Neutrophil (primary cell): Measurements from ENCODE around the gene CABLES2.

ENCODE experiments used
- H3K27ac ChIP-seq: fragments of 200-600 bp; sonication (generic); 2 replicates; pipeline ENCODE4 v1.5.1; 2016; ENCODE audit warnings: mild to moderate bottlenecking, moderate library complexity
- H3K27me3 ChIP-seq: fragments of 200-600 bp; sonication (generic); 2 replicates; pipeline ENCODE4 v1.6.0; 2016; ENCODE audit warnings: mild to moderate bottlenecking
- H3K36me3 ChIP-seq: fragments of 200-600 bp; sonication (generic); 2 replicates; pipeline ENCODE4 v1.5.1; 2017
- H3K4me1 ChIP-seq, 2 experiments: fragments of 200-600 bp in 1 of 2; sonication (generic) in 1 of 2; 1 replicate in 1 of 2; 2 replicates in 1 of 2; pipeline versions ENCODE4 v1.5.1 to v1.6.1; 2013 to 2016; ENCODE audit warnings: low read depth in 1 of 2, low read length in 1 of 2, mild to moderate bottlenecking in 1 of 2, moderate library complexity in 1 of 2; ENCODE audit not compliant: control insufficient read depth in 1 of 2, insufficient read depth in 1 of 2
- H3K4me3 ChIP-seq, 2 experiments: fragments of 200-600 bp in 1 of 2; sonication (generic) in 1 of 2; 1 replicate in 1 of 2; 2 replicates in 1 of 2; pipeline ENCODE4 v1.5.1; 2013 to 2016; ENCODE audit warnings: low read depth in 1 of 2, low read length in 1 of 2, mild to moderate bottlenecking in 1 of 2, moderate library complexity in 1 of 2
- H3K9me3 ChIP-seq: fragments of 200-600 bp; sonication (generic); 2 replicates; pipeline ENCODE4 v1.5.1; 2016
- CTCF ChIP-seq: fragments of 200-600 bp; sonication (generic); IDR thresholded peaks from 2 replicates; pipeline ENCODE4 v1.5.1; 2016; ENCODE audit warnings: antibody characterized with exemption

CABLES2 gene

DNA sequence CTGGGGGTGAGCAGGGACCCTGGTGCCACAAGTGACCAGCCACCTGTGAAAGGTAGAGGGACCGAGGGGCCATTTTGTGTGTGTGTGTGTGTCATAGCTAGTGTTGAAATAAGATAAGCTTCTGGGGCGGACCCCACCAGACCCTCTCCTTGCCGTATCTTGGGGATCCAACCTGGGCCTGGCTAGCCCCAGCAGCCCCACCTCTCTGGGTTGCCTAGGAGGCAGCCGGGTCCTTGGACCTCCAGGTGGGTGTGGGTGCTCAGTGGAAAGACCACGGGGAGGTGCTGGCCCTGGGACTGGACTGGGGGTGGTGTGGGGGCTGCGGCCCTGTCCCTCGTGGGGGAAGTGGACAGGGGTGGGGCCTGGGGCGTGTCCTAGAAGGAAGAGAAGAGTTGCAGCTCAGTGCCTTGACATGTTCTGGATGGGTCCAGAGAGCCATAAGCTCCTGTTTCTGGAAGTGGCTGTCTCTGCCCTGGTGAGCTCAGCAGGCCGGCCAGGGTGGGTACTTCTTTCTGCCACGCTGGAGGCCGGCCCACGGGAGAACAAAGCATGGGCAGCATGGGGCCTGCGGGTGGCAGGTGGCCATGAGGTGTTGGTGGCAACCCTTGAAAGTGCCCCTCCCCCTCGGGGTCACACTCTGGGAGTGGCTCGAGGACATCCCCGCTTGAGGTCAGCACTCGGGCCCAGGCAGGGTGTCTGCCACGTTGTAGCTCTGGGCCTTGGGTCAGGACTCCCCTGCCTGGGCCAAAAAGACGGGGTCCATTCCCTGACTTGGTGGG is 11.8 kb upstream of the CABLES2 start:
- TF ChIP-seq CTCF = no peak
- H3K4me3 ChIP-seq = no peak overlapping the region
- peaks cover 13% of the 10 kb centered on the region for H3K27me3 ChIP-seq
- no peaks in the 10 kb centered on the region for H3K9me3 ChIP-seq
- H3K4me1 ChIP-seq = no peaks in the 10 kb centered on the region
- H3K36me3 ChIP-seq = no peaks in the 10 kb centered on the region
- no peak overlapping the region for H3K27ac ChIP-seq

- Histone ChIP-seq H3K27ac (no peak overlapping the region), H3K36me3 (no peaks in the 10 kb centered on the region), H3K9me3 (no peaks in the 10 kb centered on the region), H3K27me3 (peaks cover 6% of the 10 kb centered on the region), H3K4me1 (no peaks in the 10 kb centered on the region), H3K4me3 (no peak overlapping the region)
- no peak for TF ChIP-seq CTCF
These were observed 11.1 kb upstream of the CABLES2 start for GRCh38 chr20:62417981-62418708.

DNA sequence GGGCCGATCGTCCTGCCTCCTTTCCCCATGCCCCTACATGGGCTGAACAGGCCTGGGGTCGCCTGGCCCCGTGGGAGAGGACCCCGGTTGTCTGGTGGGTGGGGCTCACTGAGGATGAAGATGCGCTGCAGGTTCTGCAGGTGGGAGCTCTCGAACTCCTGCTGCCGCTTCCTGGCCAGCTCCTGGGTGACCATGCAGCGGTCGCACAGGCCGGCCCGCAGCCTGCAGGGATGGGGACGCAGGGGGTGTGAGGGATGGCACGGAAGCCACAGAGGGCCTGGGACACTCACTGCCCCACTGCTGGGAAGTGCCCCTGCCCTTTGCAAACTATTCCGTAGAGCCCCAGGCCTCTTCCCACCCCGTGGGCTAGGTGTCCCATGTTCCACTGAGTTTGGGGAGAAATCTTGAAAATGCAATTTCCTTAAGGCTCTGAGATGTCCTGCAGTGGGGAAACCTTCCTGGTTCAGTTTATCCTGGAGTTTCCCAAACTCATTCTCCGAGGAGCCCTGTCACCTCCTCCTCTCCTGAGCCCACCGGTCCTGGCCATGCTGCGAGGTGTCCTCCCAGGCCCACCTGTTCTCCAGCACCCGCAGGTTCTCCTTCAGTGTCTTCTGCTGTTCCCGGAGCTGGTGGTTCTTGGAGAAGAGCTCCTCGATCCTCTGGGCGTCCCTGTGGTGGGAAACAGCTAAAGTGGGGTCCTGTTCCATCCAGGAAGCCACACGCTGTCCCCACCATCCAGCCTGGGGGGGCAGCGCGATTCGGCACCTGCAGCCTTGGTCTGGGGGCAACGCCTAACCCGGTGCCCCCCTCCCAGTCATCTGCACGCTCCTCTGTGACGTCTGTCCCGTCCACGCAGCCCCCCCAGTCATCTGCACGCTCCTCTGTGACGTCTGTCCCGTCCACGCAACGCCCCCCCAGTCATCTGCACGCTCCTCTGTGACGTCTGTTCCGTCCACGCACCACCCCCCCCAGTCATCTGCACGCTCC is 9.9 kb upstream of the CABLES2 start:
- H3K4me1 ChIP-seq = no peaks in the 10 kb centered on the region
- H3K27ac ChIP-seq = no peak overlapping the region
- no peaks in the 10 kb centered on the region for H3K9me3 ChIP-seq
- H3K27me3 ChIP-seq = no peaks in the 10 kb centered on the region
- no peaks in the 10 kb centered on the region for H3K36me3 ChIP-seq
- TF ChIP-seq CTCF = no peak
- no peak overlapping the region for H3K4me3 ChIP-seq

DNA sequence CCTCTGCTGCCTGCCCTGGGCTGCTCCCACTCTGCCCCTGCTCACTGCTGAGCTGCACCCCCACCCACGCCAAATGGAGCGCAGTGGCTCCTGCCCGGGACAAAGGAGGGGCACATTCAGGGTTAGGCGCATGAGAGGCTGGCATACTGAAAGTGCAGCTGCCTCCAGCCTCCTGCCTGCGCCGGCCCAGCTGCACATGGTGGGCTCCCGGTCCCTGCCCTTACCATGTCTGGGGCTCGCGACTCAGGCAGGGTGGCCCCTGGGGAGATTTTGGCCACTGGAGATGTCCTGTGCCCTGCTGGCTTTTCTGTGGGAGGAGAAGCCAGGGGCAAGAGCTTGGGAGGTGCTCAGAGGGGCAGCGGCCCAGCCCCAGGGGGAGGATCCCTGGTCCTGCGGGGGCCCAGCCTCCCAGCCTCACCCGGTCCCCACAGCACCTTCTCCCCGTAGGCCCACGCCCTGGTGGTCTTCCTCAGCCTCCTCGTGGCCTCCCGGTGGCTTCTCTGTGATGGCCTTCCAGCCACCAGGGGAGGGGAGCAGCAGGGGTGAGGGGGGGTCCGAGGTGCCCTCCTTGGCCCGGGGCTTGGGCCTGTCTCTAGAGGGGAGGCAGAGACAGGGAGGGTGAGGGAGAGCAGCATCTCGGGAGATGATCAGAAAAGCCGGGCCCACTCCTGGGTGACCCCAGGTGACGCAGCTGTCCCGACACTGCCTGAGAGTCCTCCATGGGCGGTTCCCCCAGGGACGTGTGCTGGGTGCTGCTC is 8.4 kb upstream of the CABLES2 start:
- Histone ChIP-seq H3K27ac (no peak overlapping the region), H3K4me1 (no peaks in the 10 kb centered on the region), H3K36me3 (no peaks in the 10 kb centered on the region), H3K4me3 (no peak overlapping the region), H3K9me3 (no peaks in the 10 kb centered on the region), H3K27me3 (peaks cover 6% of the 10 kb centered on the region)
- no peak for TF ChIP-seq CTCF
